ENCODE results near the gene SLC25A34.

The SLC25A34 gene

GRCh38 chr1:15735304-15736037, 587 bp upstream of the SLC25A34 start:
- no peaks in the 10 kb centered on the region for H3K27me3 ChIP-seq (ENCODE audit: control insufficient read depth, insufficient read depth, low read length)
- H3K9ac ChIP-seq (ENCODE audit: low read depth, low read length), result no peak overlapping the region
- no peaks in the 10 kb centered on the region for H3K9me3 ChIP-seq (replicated peaks; ENCODE audit: low read length)
- H3K36me3 ChIP-seq (ENCODE audit: insufficient read depth, low read length), result peaks cover 48% of the 10 kb centered on the region
- H3K4me2 ChIP-seq (ENCODE audit: low read length), result no peak overlapping the region
- no peaks in the 10 kb centered on the region for H3K4me1 ChIP-seq (ENCODE audit: control insufficient read depth, insufficient read depth, low read length)
- no peak overlapping the region for H3K4me3 ChIP-seq (ENCODE audit: low read length)

- Histone ChIP-seq H3K9me3 (replicated peaks; ENCODE audit: low read length) (no peaks in the 10 kb centered on the region), H3K4me1 (ENCODE audit: control insufficient read depth, insufficient read depth, low read length) (no peaks in the 10 kb centered on the region), H3K4me3 (ENCODE audit: low read length) (no peak overlapping the region), H3K27me3 (ENCODE audit: control insufficient read depth, insufficient read depth, low read length) (no peaks in the 10 kb centered on the region), H3K36me3 (ENCODE audit: insufficient read depth, low read length) (peaks cover 34% of the 10 kb centered on the region), H3K4me2 (ENCODE audit: low read length) (no peak overlapping the region), H3K9ac (ENCODE audit: low read depth, low read length) (no peak overlapping the region)
Observed at GRCh38 chr1:15736892-15737261, 819 bp downstream of the SLC25A34 start.

- no peaks in the 10 kb centered on the region for H3K4me1 ChIP-seq (ENCODE audit: control insufficient read depth, insufficient read depth, low read length)
- peaks cover 26% of the 10 kb centered on the region for H3K36me3 ChIP-seq (ENCODE audit: insufficient read depth, low read length)
- H3K9me3 ChIP-seq (replicated peaks; ENCODE audit: low read length), result no peaks in the 10 kb centered on the region
- no peak overlapping the region for H3K4me2 ChIP-seq (ENCODE audit: low read length)
- H3K27me3 ChIP-seq (ENCODE audit: control insufficient read depth, insufficient read depth, low read length), result no peaks in the 10 kb centered on the region
- H3K9ac ChIP-seq (ENCODE audit: low read depth, low read length), result no peak overlapping the region
- no peak overlapping the region for H3K4me3 ChIP-seq (ENCODE audit: low read length)
Observed at GRCh38 chr1:15737324-15738319, 1.6 kb downstream of the SLC25A34 start.

GRCh38 chr1:15738416-15739113, 2.5 kb downstream of the SLC25A34 start:
- Histone ChIP-seq H3K4me3 (ENCODE audit: low read length) (no peak overlapping the region), H3K36me3 (ENCODE audit: insufficient read depth, low read length) (peaks cover 17% of the 10 kb centered on the region), H3K4me1 (ENCODE audit: control insufficient read depth, insufficient read depth, low read length) (no peaks in the 10 kb centered on the region), H3K9ac (ENCODE audit: low read depth, low read length) (no peak overlapping the region), H3K27me3 (ENCODE audit: control insufficient read depth, insufficient read depth, low read length) (no peaks in the 10 kb centered on the region), H3K9me3 (replicated peaks; ENCODE audit: low read length) (no peaks in the 10 kb centered on the region), H3K4me2 (ENCODE audit: low read length) (no peak overlapping the region)

- Histone ChIP-seq H3K4me3 (ENCODE audit: low read length) (no peak overlapping the region), H3K9me3 (replicated peaks; ENCODE audit: low read length) (no peaks in the 10 kb centered on the region), H3K4me2 (ENCODE audit: low read length) (no peak overlapping the region), H3K36me3 (ENCODE audit: insufficient read depth, low read length) (peaks cover 10% of the 10 kb centered on the region), H3K4me1 (ENCODE audit: control insufficient read depth, insufficient read depth, low read length) (no peaks in the 10 kb centered on the region), H3K27me3 (ENCODE audit: control insufficient read depth, insufficient read depth, low read length) (no peaks in the 10 kb centered on the region), H3K9ac (ENCODE audit: low read depth, low read length) (no peak overlapping the region)
Observed at GRCh38 chr1:15739259-15739658, 3.2 kb downstream of the SLC25A34 start.

GRCh38 chr1:15739745-15740144, 3.7 kb downstream of the SLC25A34 start:
- Histone ChIP-seq H3K36me3 (ENCODE audit: insufficient read depth, low read length) (peaks cover 6% of the 10 kb centered on the region), H3K27me3 (ENCODE audit: control insufficient read depth, insufficient read depth, low read length) (no peaks in the 10 kb centered on the region), H3K4me1 (ENCODE audit: control insufficient read depth, insufficient read depth, low read length) (no peaks in the 10 kb centered on the region), H3K4me2 (ENCODE audit: low read length) (no peak overlapping the region), H3K4me3 (ENCODE audit: low read length) (no peak overlapping the region), H3K9ac (ENCODE audit: low read depth, low read length) (no peak overlapping the region), H3K9me3 (replicated peaks; ENCODE audit: low read length) (no peaks in the 10 kb centered on the region)

- Histone ChIP-seq H3K4me3 (ENCODE audit: low read length) (no peak overlapping the region), H3K9me3 (replicated peaks; ENCODE audit: low read length) (no peaks in the 10 kb centered on the region), H3K36me3 (ENCODE audit: insufficient read depth, low read length) (no peaks in the 10 kb centered on the region), H3K4me1 (ENCODE audit: control insufficient read depth, insufficient read depth, low read length) (no peaks in the 10 kb centered on the region), H3K4me2 (ENCODE audit: low read length) (no peak overlapping the region), H3K27me3 (ENCODE audit: control insufficient read depth, insufficient read depth, low read length) (no peaks in the 10 kb centered on the region), H3K9ac (ENCODE audit: low read depth, low read length) (no peak overlapping the region)
Observed at GRCh38 chr1:15740924-15741850, 5.1 kb downstream of the SLC25A34 start.

GRCh38 chr1:15742339-15742801, 6.3 kb downstream of the SLC25A34 start, which contains the start of gene TMEM82:
TSS of gene TMEM82 (plus strand) at chr1:15742499. CDS start at chr1:15742560, 61 bp downstream.
- H3K4me3 ChIP-seq (ENCODE audit: low read length), result no peak within 1 kb of the TSS
- H3K9me3 ChIP-seq (replicated peaks; ENCODE audit: low read length), result no peaks in the 10 kb centered on the region
- no peaks in the 10 kb centered on the region for H3K4me1 ChIP-seq (ENCODE audit: control insufficient read depth, insufficient read depth, low read length)
- no peaks in the 10 kb centered on the region for H3K27me3 ChIP-seq (ENCODE audit: control insufficient read depth, insufficient read depth, low read length)
- H3K9ac ChIP-seq (ENCODE audit: low read depth, low read length), result no peak within 1 kb of the TSS
- H3K4me2 ChIP-seq (ENCODE audit: low read length), result no peak within 1 kb of the TSS
- no peaks in the 10 kb centered on the region for H3K36me3 ChIP-seq (ENCODE audit: insufficient read depth, low read length)

GRCh38 chr1:15744122-15744679, 8.1 kb downstream of the SLC25A34 start:
- no peaks in the 10 kb centered on the region for H3K9me3 ChIP-seq (replicated peaks; ENCODE audit: low read length)
- peaks cover 5% of the 10 kb centered on the region for H3K4me1 ChIP-seq (ENCODE audit: control insufficient read depth, insufficient read depth, low read length)
- H3K4me3 ChIP-seq (ENCODE audit: low read length), result no peak overlapping the region
- H3K27me3 ChIP-seq (ENCODE audit: control insufficient read depth, insufficient read depth, low read length), result no peaks in the 10 kb centered on the region
- H3K4me2 ChIP-seq (ENCODE audit: low read length), result no peak overlapping the region
- no peak overlapping the region for H3K9ac ChIP-seq (ENCODE audit: low read depth, low read length)
- H3K36me3 ChIP-seq (ENCODE audit: insufficient read depth, low read length), result no peaks in the 10 kb centered on the region

- Histone ChIP-seq H3K27me3 (ENCODE audit: control insufficient read depth, insufficient read depth, low read length) (no peaks in the 10 kb centered on the region), H3K36me3 (ENCODE audit: insufficient read depth, low read length) (no peaks in the 10 kb centered on the region), H3K9me3 (replicated peaks; ENCODE audit: low read length) (no peaks in the 10 kb centered on the region), H3K4me2 (ENCODE audit: low read length) (no peak overlapping the region), H3K4me1 (ENCODE audit: control insufficient read depth, insufficient read depth, low read length) (peaks cover 16% of the 10 kb centered on the region), H3K9ac (ENCODE audit: low read depth, low read length) (no peak overlapping the region), H3K4me3 (ENCODE audit: low read length) (no peak overlapping the region)
Observed at GRCh38 chr1:15747378-15747777, 11.3 kb downstream of the SLC25A34 start.

Data from skeletal muscle satellite cell (primary cell).